IMR-90 (cell line): ENCODE results near the gene DNAJC5. TPM values are rescaled to one million over a fixed set of nuclear protein-coding genes. Genes with fewer than 3 reads are reported as not detected.

ENCODE experiments used
- ATAC-seq: fragments of 200-7000 bp; cut with Tn5 transposase; 2 replicates; pipeline ENCODE4 v1.9.1; 2020; ENCODE audit warnings: low read depth, mild to moderate bottlenecking, moderate library complexity
- BruUV-seq: library from RNA; stranded (reverse); fragments of 400-500 nt; replicated peaks from 2 replicates; lab custom pipeline; 2021; lab: Mats Ljungman, UMichigan
- CTCF ChIA-PET: fragments of 300-600 bp; formaldehyde crosslinking; extraction: SDS; loops from one replicate; lab custom pipeline; 2021; ENCODE audit warnings: antibody characterized with exemption; lab: Yijun Ruan, JAX
- POLR2A ChIA-PET: fragments of 300-600 bp; sonication (Branson Sonifier 250); formaldehyde crosslinking; loops from one replicate; lab custom pipeline; 2022; ENCODE audit warnings: antibody characterized with exemption; ENCODE audit not compliant: unreplicated experiment; lab: Charles Lee
- DNase-seq: peaks from one replicate; pipeline ENCODE4 v3.0.0; 2013
- H2AFZ ChIP-seq: replicated peaks from 2 replicates; pipeline ENCODE3; 2013; ENCODE audit warnings: low read length, mild to moderate bottlenecking; ENCODE audit not compliant: poor library complexity
- H2AK5ac ChIP-seq: 2 replicates; pipeline ENCODE4 v1.6.1; 2013; ENCODE audit warnings: low read depth, low read length, inconsistent platforms
- H2AK9ac ChIP-seq: replicated peaks from 2 replicates; pipeline ENCODE3; 2013; ENCODE audit warnings: mild to moderate bottlenecking, low read depth, low read length, moderate library complexity; ENCODE audit not compliant: poor library complexity
- H2BK120ac ChIP-seq: 2 replicates; pipeline ENCODE4 v1.6.1; 2013; ENCODE audit warnings: low read depth, low read length, inconsistent platforms
- H2BK15ac ChIP-seq: 3 replicates; pipeline ENCODE4 v1.6.1; 2013; ENCODE audit warnings: low read depth, low read length, inconsistent platforms
- H2BK20ac ChIP-seq: 2 replicates; pipeline ENCODE4 v1.6.1; 2013; ENCODE audit warnings: low read depth, mild to moderate bottlenecking, inconsistent platforms, low read length, moderate library complexity
- H2BK5ac ChIP-seq: 2 replicates; pipeline ENCODE4 v1.6.1; 2013; ENCODE audit warnings: mild to moderate bottlenecking, low read depth, low read length, inconsistent platforms; ENCODE audit not compliant: poor library complexity, severe bottlenecking
- H3K14ac ChIP-seq: replicated peaks from 2 replicates; pipeline ENCODE4 v1.6.1; 2013; ENCODE audit warnings: low read depth, low read length, inconsistent platforms
- H3K18ac ChIP-seq: 2 replicates; pipeline ENCODE4 v1.6.1; 2013; ENCODE audit warnings: low read depth, low read length, control low read depth
- H3K23ac ChIP-seq: 2 replicates; pipeline ENCODE4 v1.6.1; 2013; ENCODE audit warnings: low read depth, low read length, inconsistent platforms
- H3K27ac ChIP-seq: 2 replicates; pipeline ENCODE4 v1.5.1; 2013; ENCODE audit warnings: mild to moderate bottlenecking, control low read depth, low read length; ENCODE audit not compliant: insufficient read depth
- H3K27me3 ChIP-seq: 2 replicates; pipeline ENCODE4 v1.6.1; 2013; ENCODE audit warnings: low read length; ENCODE audit not compliant: control insufficient read depth, insufficient read depth
- H3K36me3 ChIP-seq: 2 replicates; pipeline ENCODE4 v1.6.1; 2013; ENCODE audit warnings: low read length, mixed read lengths; ENCODE audit not compliant: control insufficient read depth, insufficient read depth
- H3K4ac ChIP-seq: 2 replicates; pipeline ENCODE4 v1.6.1; 2013; ENCODE audit warnings: low read depth, low read length, inconsistent platforms
- H3K4me1 ChIP-seq: 2 replicates; pipeline ENCODE4 v1.6.1; 2013; ENCODE audit warnings: low read length, mixed read lengths; ENCODE audit not compliant: control insufficient read depth, insufficient read depth
- H3K4me2 ChIP-seq: 2 replicates; pipeline ENCODE4 v1.6.1; 2013; ENCODE audit warnings: low read depth, mild to moderate bottlenecking, control low read depth, low read length, moderate library complexity
- H3K4me3 ChIP-seq: 2 replicates; pipeline ENCODE4 v1.5.1; 2013; ENCODE audit warnings: low read depth, mild to moderate bottlenecking, control low read depth, low read length, moderate library complexity; ENCODE audit not compliant: insufficient read depth
- H3K56ac ChIP-seq: 2 replicates; pipeline ENCODE4 v1.6.1; 2013; ENCODE audit warnings: low read length, inconsistent platforms; ENCODE audit not compliant: insufficient read depth; ENCODE audit errors: extremely low read depth
- H3K79me1 ChIP-seq, 2 experiments: 2 replicates each; pipeline ENCODE4 v1.6.1; 2013; ENCODE audit warnings: low read length in 2 of 2, inconsistent platforms in 1 of 2, low read depth in 1 of 2
- H3K9ac ChIP-seq: 2 replicates; pipeline ENCODE4 v1.6.1; 2013; ENCODE audit warnings: low read depth, low read length, control low read depth
- H3K9me1 ChIP-seq: 2 replicates; pipeline ENCODE4 v1.6.1; 2013; ENCODE audit warnings: low read length, inconsistent platforms; ENCODE audit not compliant: insufficient read depth
- H3K9me3 ChIP-seq: 2 replicates; pipeline ENCODE4 v1.6.1; 2013; ENCODE audit warnings: low read length; ENCODE audit not compliant: control insufficient read depth, insufficient read depth
- H4K20me1 ChIP-seq: 2 replicates; pipeline ENCODE4 v1.6.1; 2013; ENCODE audit warnings: low read length, inconsistent platforms; ENCODE audit not compliant: insufficient read depth
- H4K5ac ChIP-seq: 2 replicates; pipeline ENCODE4 v1.6.1; 2013; ENCODE audit warnings: mild to moderate bottlenecking, low read depth, low read length, control low read depth
- H4K8ac ChIP-seq, 2 experiments: 2 replicates each; pipeline ENCODE4 v1.6.1; 2013; ENCODE audit warnings: low read depth in 2 of 2, low read length in 2 of 2, control low read depth in 1 of 2, inconsistent platforms in 1 of 2
- H4K91ac ChIP-seq: 2 replicates; pipeline ENCODE4 v1.6.1; 2013; ENCODE audit warnings: low read depth, low read length, inconsistent platforms; ENCODE audit not compliant: insufficient read depth
- CHD1 ChIP-seq: IDR thresholded peaks from 2 replicates; pipeline ENCODE4 v1.6.1; 2012; ENCODE audit warnings: low read depth, low read length, improper control_type of control experiment
- FOS ChIP-seq: fragments of 150-350 bp; IDR thresholded peaks from 2 replicates; pipeline ENCODE4 v1.6.1; 2016; ENCODE audit warnings: low read depth, low read length
- MAFK ChIP-seq: IDR thresholded peaks from 2 replicates; pipeline ENCODE4 v1.6.1; 2012; ENCODE audit warnings: low read depth, low read length, improper control_type of control experiment
- MAZ ChIP-seq: IDR thresholded peaks from 2 replicates; pipeline ENCODE4 v1.6.1; 2012; ENCODE audit warnings: low read depth, mild to moderate bottlenecking, low read length, improper control_type of control experiment, moderate library complexity, borderline replicate concordance
- NFE2L2 ChIP-seq: fragments of 150-350 bp; IDR thresholded peaks from 2 replicates; pipeline ENCODE4 v1.6.1; 2016; ENCODE audit warnings: low read depth, mild to moderate bottlenecking, low read length
- POLR2A ChIP-seq: IDR thresholded peaks from 2 replicates; pipeline ENCODE4 v1.6.1; 2012; ENCODE audit warnings: mild to moderate bottlenecking, low read depth, low read length
- RAD21 ChIP-seq: IDR thresholded peaks from 2 replicates; pipeline ENCODE4 v1.6.1; 2012; ENCODE audit warnings: low read length, improper control_type of control experiment
- RFX5 ChIP-seq: IDR thresholded peaks from 2 replicates; pipeline ENCODE4 v1.8.0; 2012; ENCODE audit warnings: low read depth, mild to moderate bottlenecking, low read length, moderate library complexity
- WGBS, 2 experiments: methylation state at CpG; one replicate each; pipeline versions ENCODE4 v1.1.5 to v1.1.7; 2013; ENCODE audit warnings: missing lambda C conversion rate in 2 of 2; ENCODE audit not compliant: insufficient read length in 1 of 2; ENCODE audit errors: extremely low coverage in 2 of 2; 5-methylcytosine and 5-hydroxymethylcytosine counted together
- dilution Hi-C: fragments of 300-500 bp; cut with HindIII; formaldehyde crosslinking; loops from one replicate; pipeline ENCODE4 v1.14.3; 2018; ENCODE audit warnings: low sequenced_read_pairs; ENCODE audit not compliant: unreplicated experiment
- in situ Hi-C: fragments of 300-500 bp; cut with MboI; formaldehyde crosslinking; loops from 3 replicates; pipeline ENCODE4 v1.14.3; 2019; ENCODE audit warnings: low sequenced_read_pairs, inconsistent platforms, mixed read lengths
- intact Hi-C: fragments of 100-400 bp; cut with micrococcal nuclease; formaldehyde crosslinking; loops from 2 replicates; pipeline ENCODE4 v1.10.0; 2022
- polyA plus RNA-seq, 3 experiments: library from polyadenylated mRNA; depleted of rRNA; stranded (reverse); fragments of >200 nt; gene quantifications; 2 replicates each; pipeline ENCODE4 v1.2.3, GENCODE V29; 2012; ENCODE audit warnings: low replicate concordance in 1 of 3
- total RNA-seq: library from RNA; depleted of rRNA; stranded (reverse); fragments of >200 nt; gene quantifications from 2 replicates; pipeline ENCODE4 v1.2.3, GENCODE V29; 2012
- TF ChIP-seq, protein P1 (sequence below): fragments of 150-350 bp; IDR thresholded peaks from 2 replicates; pipeline ENCODE4 v1.6.1; 2016; ENCODE audit warnings: low read depth, mild to moderate bottlenecking, low read length, moderate library complexity, borderline replicate concordance
- TF ChIP-seq, protein P2 (sequence below): fragments of 150-350 bp; IDR thresholded peaks from 2 replicates; pipeline ENCODE4 v1.6.1; 2017; ENCODE audit warnings: mild to moderate bottlenecking, antibody characterized with exemption, low read length, low read depth

Gene DNAJC5
- total and polyA plus RNA-seq, 2 of the 4 experiments (the other 2 are of a cell fraction), result 35.6 to 45.2 TPM

DNA sequence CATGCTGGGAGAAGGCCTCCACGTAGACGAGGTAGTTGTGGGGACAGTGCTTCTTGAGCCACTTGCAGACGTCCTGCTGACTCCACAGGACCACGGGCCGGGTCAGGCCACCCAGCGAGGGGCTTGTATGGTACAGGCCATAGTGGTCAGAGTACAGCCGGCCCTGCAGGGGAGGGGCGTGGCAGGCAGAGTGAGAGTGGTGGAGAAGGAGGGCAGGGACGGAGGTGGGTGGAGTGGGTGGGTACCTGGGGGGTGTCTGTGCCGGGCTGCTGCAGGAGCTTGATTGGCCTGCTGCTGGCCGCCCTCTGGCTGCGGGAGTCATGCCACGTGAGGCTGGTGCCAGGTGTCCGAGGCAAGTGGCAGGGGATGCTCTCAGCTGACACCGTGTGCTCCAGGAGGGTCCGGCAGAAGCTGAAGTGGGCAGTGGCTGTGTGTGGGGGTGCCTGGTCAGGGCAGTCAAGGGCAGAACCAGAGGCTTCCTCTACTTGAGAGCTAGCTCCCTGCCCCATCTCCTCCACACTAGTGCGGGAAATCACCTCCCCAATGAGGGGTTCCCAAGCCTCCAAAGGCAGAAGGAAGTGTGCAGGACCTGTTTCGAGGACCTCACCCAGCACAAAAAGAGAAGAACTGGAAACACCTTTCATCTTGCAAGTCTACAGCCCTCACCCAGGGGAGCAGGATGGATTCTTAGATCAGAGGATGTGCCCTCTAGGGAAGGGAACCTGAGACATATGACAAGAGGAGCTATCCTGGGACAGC lies 82.2 kb downstream of the DNAJC5 start:
- peak overlapping the region; percentile 85 for H2AFZ ChIP-seq
- CTCF ChIA-PET, result no interaction called here

More for the DNA sequence above, 82.2 kb downstream of the DNAJC5 start:
- Histone ChIP-seq H2BK15ac (no peak overlapping the region), H3K9me3 (no peaks in the 10 kb centered on the region), H3K27ac (no peak overlapping the region; the same call in 1 of the 2 replicates), H4K20me1 (no peaks in the 10 kb centered on the region), H3K9me1 (peaks cover 22% of the 10 kb centered on the region), H3K23ac (no peak overlapping the region), H3K56ac (no peak overlapping the region), H2BK20ac (no peak overlapping the region; the same call in 1 of the 2 replicates), H3K4me2 (peak overlapping the region; percentile 33), H3K4ac (peak overlapping the region; percentile 49; the same call in 1 of the 2 replicates), H3K14ac (0 out of 2 replicates have a peak overlapping the region, but pooled peaks have one; percentile 19), H2BK5ac (peak overlapping the region; percentile 21), H3K18ac (no peak overlapping the region), H4K91ac (peak overlapping the region; percentile 54), H4K5ac (no peak overlapping the region), H4K8ac (peak overlapping the region in 1 of 2 experiments; percentile 44; a peak in 2 of 4 replicates), H3K4me3 (no peak overlapping the region), H3K79me1 (peaks cover 8 to 18% of the 10 kb centered on the region in 2 experiments), H2AK5ac (peak overlapping the region; percentile 81), H3K9ac (no peak overlapping the region), H3K4me1 (peaks cover 39% of the 10 kb centered on the region), H3K36me3 (no peaks in the 10 kb centered on the region), H3K27me3 (no peaks in the 10 kb centered on the region), H2AK9ac (peak overlapping the region; percentile 84), H2BK120ac (peak overlapping the region; percentile 35)
- 79% methylated on average over 7 of the region's 18 CpGs; no CpG with 5 or more reads in 1 of the 2 experiments for WGBS, 2 experiments
- TF ChIP-seq CHD1 (no peak), POLR2A (no peak), MAFK (no peak), MAZ (no peak), RAD21 (no peak), FOS (no peak), NFE2L2 (no peak), RFX5 (no peak)
- TF ChIP-seq, protein P1, sequence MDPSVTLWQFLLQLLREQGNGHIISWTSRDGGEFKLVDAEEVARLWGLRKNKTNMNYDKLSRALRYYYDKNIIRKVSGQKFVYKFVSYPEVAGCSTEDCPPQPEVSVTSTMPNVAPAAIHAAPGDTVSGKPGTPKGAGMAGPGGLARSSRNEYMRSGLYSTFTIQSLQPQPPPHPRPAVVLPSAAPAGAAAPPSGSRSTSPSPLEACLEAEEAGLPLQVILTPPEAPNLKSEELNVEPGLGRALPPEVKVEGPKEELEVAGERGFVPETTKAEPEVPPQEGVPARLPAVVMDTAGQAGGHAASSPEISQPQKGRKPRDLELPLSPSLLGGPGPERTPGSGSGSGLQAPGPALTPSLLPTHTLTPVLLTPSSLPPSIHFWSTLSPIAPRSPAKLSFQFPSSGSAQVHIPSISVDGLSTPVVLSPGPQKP, result no peak
- TF ChIP-seq, protein P2, sequence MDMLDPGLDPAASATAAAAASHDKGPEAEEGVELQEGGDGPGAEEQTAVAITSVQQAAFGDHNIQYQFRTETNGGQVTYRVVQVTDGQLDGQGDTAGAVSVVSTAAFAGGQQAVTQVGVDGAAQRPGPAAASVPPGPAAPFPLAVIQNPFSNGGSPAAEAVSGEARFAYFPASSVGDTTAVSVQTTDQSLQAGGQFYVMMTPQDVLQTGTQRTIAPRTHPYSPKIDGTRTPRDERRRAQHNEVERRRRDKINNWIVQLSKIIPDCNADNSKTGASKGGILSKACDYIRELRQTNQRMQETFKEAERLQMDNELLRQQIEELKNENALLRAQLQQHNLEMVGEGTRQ, result no peak
- intact Hi-C loops (no loop called here), in situ Hi-C loops (loop anchor here (10.0 kb wide), 1 partner anchor 442 kb away; the partner anchor contains the start of gene PTK6), dilution Hi-C loops (no loop called here)
- POLR2A ChIA-PET, result interaction anchor here (0.5 kb wide), 2 partner anchors 10 to 13 kb away, joined by 3 read pairs; no protein-coding TSS in a partner anchor
- DNase-seq (no peak), ATAC-seq (no peak)
- no TSS peak for BruUV-seq
